GM19467 (cell line): ENCODE measurements around the gene RBKS.

Experiments
- ATAC-seq: cut with Tn5 transposase; IDR thresholded peaks from one replicate; pipeline ENCODE4 v1.9.1; 2021; ENCODE audit warnings: mild to moderate bottlenecking, moderate library complexity; ENCODE audit not compliant: unreplicated experiment

RBKS gene

GRCh38 chr2:27738349-27739057, 151.7 kb downstream of the RBKS start:
- no peak for ATAC-seq

- no peak for ATAC-seq
Observed at GRCh38 chr2:27737676-27738348, 152.4 kb downstream of the RBKS start.

- no peak for ATAC-seq
Observed at GRCh38 chr2:27736890-27737204, 153.3 kb downstream of the RBKS start.

GRCh38 chr2:27736031-27736889, 153.9 kb downstream of the RBKS start:
- no peak for ATAC-seq

GRCh38 chr2:27735263-27735904, 154.8 kb downstream of the RBKS start:
- no peak for ATAC-seq

- ATAC-seq: no peak
Observed at GRCh38 chr2:27734305-27734704, 155.9 kb downstream of the RBKS start.
